ENCODE results near the gene TRIM69.

Gene TRIM69

GRCh38 chr15:44811337-44811736, 75.0 kb downstream of the TRIM69 start:
- no peak for DNase-seq

DNA sequence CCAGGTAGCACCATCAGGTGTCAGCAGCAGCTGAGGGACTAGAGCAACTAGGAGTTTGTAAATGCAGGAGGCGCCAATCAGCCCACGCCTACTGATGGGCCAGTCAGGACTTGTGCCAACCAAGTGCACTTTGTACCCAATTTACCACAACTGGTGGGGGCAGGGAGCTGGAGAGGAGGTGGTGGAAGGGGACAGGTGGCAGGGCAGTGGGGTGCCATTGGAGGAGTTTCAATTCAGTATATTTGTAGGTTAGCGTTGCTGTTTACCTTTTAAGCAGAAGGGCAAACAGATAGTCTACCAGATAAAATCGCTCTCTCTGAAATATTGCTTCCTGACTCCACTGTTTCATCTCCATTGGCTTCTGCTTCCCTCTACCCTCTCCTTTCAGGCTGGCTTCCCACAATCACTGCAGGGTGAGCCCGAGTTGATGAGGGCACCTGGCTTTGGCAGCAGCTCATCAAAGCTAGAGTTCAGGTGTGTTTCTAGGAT, 75.7 kb downstream of the TRIM69 start:
- DNase-seq: no peak

DNA sequence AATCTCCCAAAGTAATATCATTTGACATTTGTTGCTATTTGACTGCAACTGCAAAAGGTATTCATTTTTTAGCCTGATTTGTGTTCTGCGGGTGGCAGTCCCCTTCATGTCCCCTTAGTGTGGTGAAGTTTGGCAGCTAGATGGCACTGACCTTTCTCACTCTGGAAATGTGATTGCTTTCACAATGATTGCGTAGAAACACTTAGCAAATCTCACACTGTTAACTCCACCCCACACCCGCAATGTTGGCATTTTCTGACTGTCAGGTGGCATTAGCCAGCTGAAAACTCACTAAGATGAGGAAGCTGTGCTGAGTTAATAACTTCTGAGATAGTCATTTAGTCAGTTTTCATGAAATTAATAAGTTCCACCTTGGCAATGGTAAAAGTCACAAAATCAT, 76.9 kb downstream of the TRIM69 start:
- no peak for DNase-seq
